Medulla oblongata (tissue), 1 donor: ENCODE data around the gene TEAD1.

Experiments used
- DNase-seq: peaks from one replicate; pipeline ENCODE4 v3.0.0-alpha.2; 2015; ENCODE audit errors: extremely low spot score

TEAD1 gene

GRCh38 chr11:12707500-12707880, 33.3 kb downstream of the TEAD1 start:
- DNase-seq, result no peak

- no peak for DNase-seq
These were observed 37.3 kb downstream of the TEAD1 start for GRCh38 chr11:12711496-12711895.

- no peak for DNase-seq
These were observed 37.9 kb downstream of the TEAD1 start for GRCh38 chr11:12712132-12712531.

GRCh38 chr11:12715131-12715530, 40.9 kb downstream of the TEAD1 start:
- DNase-seq, result no peak

- DNase-seq, result no peak
These were observed 41.7 kb downstream of the TEAD1 start for GRCh38 chr11:12715941-12716340.

GRCh38 chr11:12716816-12717215, 42.6 kb downstream of the TEAD1 start:
- no peak for DNase-seq

GRCh38 chr11:12717851-12718291, 43.6 kb downstream of the TEAD1 start:
- DNase-seq, result no peak

- DNase-seq, result no peak
These were observed 45.0 kb downstream of the TEAD1 start for GRCh38 chr11:12719221-12719620.

- no peak for DNase-seq
These were observed 47.8 kb downstream of the TEAD1 start for GRCh38 chr11:12721816-12722604.

GRCh38 chr11:12723421-12724300, 49.4 kb downstream of the TEAD1 start:
- no peak for DNase-seq

GRCh38 chr11:12724301-12725054, 50.3 kb downstream of the TEAD1 start:
- DNase-seq, result no peak

- no peak for DNase-seq
These were observed 51.0 kb downstream of the TEAD1 start for GRCh38 chr11:12725055-12725862.

GRCh38 chr11:12725863-12726682, 51.9 kb downstream of the TEAD1 start:
- DNase-seq, result no peak

GRCh38 chr11:12727563-12728211, 53.5 kb downstream of the TEAD1 start:
- no peak for DNase-seq

- DNase-seq, result no peak
These were observed 54.2 kb downstream of the TEAD1 start for GRCh38 chr11:12728417-12728816.

GRCh38 chr11:12729941-12730340, 55.7 kb downstream of the TEAD1 start:
- no peak for DNase-seq

- DNase-seq, result no peak
These were observed 57.7 kb downstream of the TEAD1 start for GRCh38 chr11:12731841-12732336.

- DNase-seq, result no peak
These were observed 58.9 kb downstream of the TEAD1 start for GRCh38 chr11:12733091-12733490.

GRCh38 chr11:12734625-12735024, 60.4 kb downstream of the TEAD1 start:
- no peak for DNase-seq

- DNase-seq, result no peak
These were observed 61.0 kb downstream of the TEAD1 start for GRCh38 chr11:12735262-12735661.
